ENCODE data around the gene PRDM2.

Gene PRDM2

GRCh38 chr1:13816016-13816760 is 116.2 kb downstream of the PRDM2 start:
- Histone ChIP-seq H3K9me3 (ENCODE audit: control insufficient read depth, insufficient read depth, low read depth, low read length) (no peaks in the 10 kb centered on the region), H3K4me3 (ENCODE audit: low read depth, low read length) (no peak overlapping the region), H3K36me3 (ENCODE audit: control insufficient read depth in 2 of 2, insufficient read depth in 1 of 2, low read length in 2 of 2) (no peaks in the 10 kb centered on the region), H3K4me1 (ENCODE audit: control insufficient read depth, insufficient read depth, low read length) (no peaks in the 10 kb centered on the region), H3K27ac (ENCODE audit: extremely low read depth, low read depth, low read length) (no peak overlapping the region)
- ChIA-PET CTCF (interaction anchor here (0.6 to 2.7 kb wide), 2 partner anchors 9 to 55 kb away, joined by 3 to 11 read pairs; no protein-coding TSS in a partner anchor), POLR2A (no interaction called here)
- TF ChIP-seq ZNF114 (tag by site-specific recombination; IDR thresholded peaks at IDR 0.05) (no peak), ELK4 (IDR thresholded peaks at IDR 0.05; ENCODE audit: borderline replicate concordance, low read depth, low read length) (no peak), ZNF404 (tag by site-specific recombination; IDR thresholded peaks at IDR 0.05) (no peak), ZNF138 (tag by site-specific recombination; IDR thresholded peaks at IDR 0.05; ENCODE audit: borderline replicate concordance) (no peak)

- TF ChIP-seq CTCF (tag by site-specific recombination; IDR thresholded peaks at IDR 0.05) (no peak), ZBTB8A (tag by site-specific recombination; IDR thresholded peaks at IDR 0.05) (no peak)
- H3K27ac ChIP-seq (ENCODE audit: extremely low read depth, low read depth, low read length) = no peak overlapping the region
- H3K4me3 ChIP-seq (ENCODE audit: low read depth, low read length) = no peak overlapping the region
- no peaks in the 10 kb centered on the region for H3K9me3 ChIP-seq (ENCODE audit: control insufficient read depth, insufficient read depth, low read depth, low read length)
- H3K4me1 ChIP-seq (ENCODE audit: control insufficient read depth, insufficient read depth, low read length) = no peaks in the 10 kb centered on the region
- ChIA-PET CTCF (no interaction called here), POLR2A (no interaction called here)
- H3K36me3 ChIP-seq (ENCODE audit: control insufficient read depth in 2 of 2, insufficient read depth in 1 of 2, low read length in 2 of 2) = no peaks in the 10 kb centered on the region
These were observed 117.9 kb downstream of the PRDM2 start for GRCh38 chr1:13817906-13818305.

- CTCF ChIA-PET = no interaction called here
These were observed 118.9 kb downstream of the PRDM2 start for GRCh38 chr1:13818926-13819325.

More at GRCh38 chr1:13818926-13819325, 118.9 kb downstream of the PRDM2 start:
- H3K36me3 ChIP-seq (ENCODE audit: control insufficient read depth in 2 of 2, insufficient read depth in 1 of 2, low read length in 2 of 2) = peaks cover 0 to 5% of the 10 kb centered on the region in 2 experiments; a peak in 1 of 3 replicates
- H3K27ac ChIP-seq (ENCODE audit: extremely low read depth, low read depth, low read length) = no peak overlapping the region
- POLR2A ChIA-PET = no interaction called here
- no peaks in the 10 kb centered on the region for H3K4me1 ChIP-seq (ENCODE audit: control insufficient read depth, insufficient read depth, low read length)
- no peak for TF ChIP-seq ZNF629 (tag by site-specific recombination; IDR thresholded peaks at IDR 0.05)
- no peak for TF ChIP-seq ZSCAN16 (tag by site-specific recombination; IDR thresholded peaks at IDR 0.05)
- no peak for TF ChIP-seq YY2 (tag by site-specific recombination; IDR thresholded peaks at IDR 0.05)
- TF ChIP-seq ZNF776 (tag by site-specific recombination; IDR thresholded peaks at IDR 0.05; ENCODE audit: borderline replicate concordance) = no peak
- no peak for TF ChIP-seq ZBTB21 (tag by site-specific recombination; IDR thresholded peaks at IDR 0.05)
- TF ChIP-seq ZNF148 (tag by site-specific recombination; IDR thresholded peaks at IDR 0.05; ENCODE audit: borderline replicate concordance) = no peak
- TF ChIP-seq SCRT2 (tag by site-specific recombination; IDR thresholded peaks at IDR 0.05) = no peak
- no peak for TF ChIP-seq TSHZ1 (tag by site-specific recombination; IDR thresholded peaks at IDR 0.05; ENCODE audit: borderline replicate concordance)
- TF ChIP-seq ZNF404 (tag by site-specific recombination; IDR thresholded peaks at IDR 0.05) = no peak
- no peak for TF ChIP-seq ZNF692 (tag by site-specific recombination; IDR thresholded peaks at IDR 0.05)
- TF ChIP-seq ZSCAN30 (tag by site-specific recombination; IDR thresholded peaks at IDR 0.05) = no peak
- TF ChIP-seq OVOL3 (tag by site-specific recombination; IDR thresholded peaks at IDR 0.05) = no peak
- H3K4me3 ChIP-seq (ENCODE audit: low read depth, low read length) = no peak overlapping the region
- no peaks in the 10 kb centered on the region for H3K9me3 ChIP-seq (ENCODE audit: control insufficient read depth, insufficient read depth, low read depth, low read length)

All from HEK293 (cell line).